OCI-LY7 (cell line): Measurements from ENCODE around the gene SEL1L2. TPM values are rescaled to one million over a fixed set of nuclear protein-coding genes. Genes with fewer than 3 reads are reported as not detected.
"Not testable (repeated sequence)": the region's sequence is repeated elsewhere in the genome, so short reads cannot be mapped to it uniquely, and the experiment has no call there.

Source experiments
- BruUV-seq: library from RNA; stranded (reverse); fragments of 400-500 nt; replicated peaks from 2 replicates; lab custom pipeline; 2021; lab: Mats Ljungman, UMichigan
- CTCF ChIA-PET: fragments of 300-600 bp; sonication (Branson Sonifier 250); formaldehyde crosslinking; loops from one replicate; lab custom pipeline; 2022; ENCODE audit warnings: antibody characterized with exemption; ENCODE audit not compliant: unreplicated experiment; lab: Charles Lee
- POLR2A ChIA-PET: fragments of 300-600 bp; sonication (Branson Sonifier 250); formaldehyde crosslinking; loops from one replicate; lab custom pipeline; 2022; ENCODE audit warnings: antibody characterized with exemption; lab: Charles Lee
- DNase-seq: peaks from one replicate; pipeline ENCODE4 v3.0.0-alpha.2; 2015; ENCODE audit warnings: low spot score
- H2AFZ ChIP-seq: fragments of 200-600 bp; sonication (generic), shearing (Covaris generic); 2 replicates; pipeline ENCODE4 v1.6.1; 2014; ENCODE audit warnings: mild to moderate bottlenecking, antibody characterized with exemption, low read length, moderate library complexity
- H3K27ac ChIP-seq: fragments of 200-600 bp; sonication (generic); 2 replicates; pipeline ENCODE4 v1.5.1; 2014; ENCODE audit warnings: mixed run types, low read depth, mild to moderate bottlenecking, moderate library complexity, low read length, inconsistent platforms; ENCODE audit not compliant: poor library complexity, severe bottlenecking
- H3K36me3 ChIP-seq: fragments of 200-600 bp; sonication (generic); 2 replicates; pipeline ENCODE4 v1.6.1; 2014; ENCODE audit warnings: mild to moderate bottlenecking, antibody characterized with exemption, low read length, moderate library complexity, mixed read lengths; ENCODE audit not compliant: insufficient read depth
- H3K4me1 ChIP-seq: fragments of 200-600 bp; sonication (generic); 2 replicates; pipeline ENCODE4 v1.5.1; 2014; ENCODE audit warnings: mild to moderate bottlenecking, low read length; ENCODE audit not compliant: insufficient read depth, poor library complexity, severe bottlenecking
- H3K4me2 ChIP-seq: fragments of 200-600 bp; sonication (generic); 2 replicates; pipeline ENCODE4 v1.6.1; 2014; ENCODE audit warnings: mild to moderate bottlenecking, low read length
- H3K4me3 ChIP-seq: fragments of 200-600 bp; sonication (generic); 2 replicates; pipeline ENCODE4 v1.5.1; 2014; ENCODE audit warnings: mild to moderate bottlenecking, low read depth, low read length; ENCODE audit not compliant: poor library complexity, severe bottlenecking
- H3K79me2 ChIP-seq: fragments of 200-600 bp; sonication (generic); 2 replicates; pipeline ENCODE4 v1.6.1; 2016; ENCODE audit warnings: low read depth, mild to moderate bottlenecking, low read length, moderate library complexity, mixed read lengths; ENCODE audit not compliant: insufficient read depth
- H3K9me2 ChIP-seq: fragments of 200-600 bp; sonication (generic); 2 replicates; pipeline ENCODE4 v1.6.1; 2016; ENCODE audit warnings: mild to moderate bottlenecking, low read length, mixed read lengths; ENCODE audit not compliant: insufficient read depth
- H3K9me3 ChIP-seq: fragments of 200-600 bp; sonication (generic); 2 replicates; pipeline ENCODE4 v1.6.1; 2014; ENCODE audit warnings: mild to moderate bottlenecking, mixed run types, low read length, mixed read lengths
- H4K20me1 ChIP-seq: fragments of 200-600 bp; sonication (generic); 2 replicates; pipeline ENCODE4 v1.6.1; 2014; ENCODE audit warnings: mild to moderate bottlenecking, antibody characterized with exemption, low read length, moderate library complexity, mixed read lengths; ENCODE audit not compliant: insufficient read depth
- CTCF ChIP-seq: fragments of 200-600 bp; sonication (generic); conservative IDR thresholded peaks from 2 replicates; pipeline ENCODE4 v1.5.1; 2014; ENCODE audit warnings: mild to moderate bottlenecking, antibody characterized with exemption, low read length, moderate library complexity, mixed read lengths
- EZH2phosphoT487 ChIP-seq: fragments of 200-600 bp; sonication (generic); IDR thresholded peaks from 2 replicates; pipeline ENCODE4 v1.6.1; 2018; ENCODE audit warnings: low read depth, borderline replicate concordance, mild to moderate bottlenecking, mixed run types, antibody characterized with exemption, low read length, moderate library complexity, mixed read lengths
- intact Hi-C: fragments of 100-400 bp; cut with micrococcal nuclease; formaldehyde crosslinking; loops from one replicate; pipeline ENCODE4 v1.10.0; 2022; ENCODE audit not compliant: unreplicated experiment
- total RNA-seq, 2 experiments: library from RNA; depleted of rRNA in 1 of 2; stranded (reverse); fragments of >200 nt in 1 of 2; shearing (Covaris generic) in 1 of 2; gene quantifications; 2 replicates each; pipeline ENCODE4 v1.2.3, GENCODE V29; 2014 to 2022

The SEL1L2 gene
- total RNA-seq, 2 experiments from 2014 or later: not detected

- no peak overlapping the region for H3K4me3 ChIP-seq
- BruUV-seq: no TSS peak
- no peaks in the 10 kb centered on the region for H3K79me2 ChIP-seq
- H3K4me1 ChIP-seq: no peaks in the 10 kb centered on the region
- intact Hi-C loops: no loop called here
- TF ChIP-seq CTCF (no peak), EZH2phosphoT487 (no peak)
- H3K9me3 ChIP-seq: peaks cover 8% of the 10 kb centered on the region; the same call in 1 of the 2 replicates
- DNase-seq: no peak
- ChIA-PET POLR2A (no interaction called here), CTCF (no interaction called here)
- no peaks in the 10 kb centered on the region for H3K36me3 ChIP-seq
- no peaks in the 10 kb centered on the region for H4K20me1 ChIP-seq
- no peaks in the 10 kb centered on the region for H3K9me2 ChIP-seq
- no peak overlapping the region for H3K27ac ChIP-seq
- no peak overlapping the region for H2AFZ ChIP-seq
- no peak overlapping the region for H3K4me2 ChIP-seq
These were observed 5.4 kb upstream of the SEL1L2 start for GRCh38 chr20:13995841-13996240.

GRCh38 chr20:13995086-13995665, 4.8 kb upstream of the SEL1L2 start, which contains the start of gene MACROD2:
TSS of gene MACROD2 (plus strand) at chr20:13995516.
- intact Hi-C loops: no loop called here
- H3K4me3 ChIP-seq: no peak within 1 kb of the TSS
- ChIA-PET CTCF (no interaction called here), POLR2A (no interaction called here)
- no peaks in the 10 kb centered on the region for H3K9me2 ChIP-seq
- no peaks in the 10 kb centered on the region for H3K4me1 ChIP-seq
- H3K4me2 ChIP-seq: no peak within 1 kb of the TSS
- no TSS peak for BruUV-seq
- H2AFZ ChIP-seq: no peak within 1 kb of the TSS
- no peaks in the 10 kb centered on the region for H3K36me3 ChIP-seq
- H3K9me3 ChIP-seq: peaks cover 8% of the 10 kb centered on the region; the same call in 1 of the 2 replicates
- no peaks in the 10 kb centered on the region for H3K79me2 ChIP-seq
- DNase-seq: no peak
- TF ChIP-seq CTCF: no peak
- no peak for TF ChIP-seq EZH2phosphoT487
- no peaks in the 10 kb centered on the region for H4K20me1 ChIP-seq
- H3K27ac ChIP-seq: no peak within 1 kb of the TSS

- H3K9me2 ChIP-seq, H4K20me1 ChIP-seq, intact Hi-C loops, CTCF ChIA-PET, DNase-seq, H3K79me2 ChIP-seq, H2AFZ ChIP-seq, BruUV-seq, POLR2A ChIA-PET, H3K4me1 ChIP-seq, H3K27ac ChIP-seq, H3K9me3 ChIP-seq, H3K4me2 ChIP-seq, H3K4me3 ChIP-seq, H3K36me3 ChIP-seq: not testable (repeated sequence)
These were observed 1.5 kb upstream of the SEL1L2 start for GRCh38 chr20:13991955-13992354.
